ENCODE results near the gene PARM1.

Gene PARM1

GRCh38 chr4:74942251-74942917, 9.5 kb downstream of the PARM1 start:
- no peak for DNase-seq (ENCODE audit: low read depth in 3 of 3)

- DNase-seq (ENCODE audit: low read depth in 3 of 3), result no peak
Observed at GRCh38 chr4:74942918-74943253, 10.0 kb downstream of the PARM1 start.

- no peak for DNase-seq (ENCODE audit: low read depth in 3 of 3)
Observed at GRCh38 chr4:74944354-74944793, 11.5 kb downstream of the PARM1 start.

GRCh38 chr4:74946196-74946595, 13.3 kb downstream of the PARM1 start:
- DNase-seq (ENCODE audit: low read depth in 3 of 3), result no peak

DNA sequence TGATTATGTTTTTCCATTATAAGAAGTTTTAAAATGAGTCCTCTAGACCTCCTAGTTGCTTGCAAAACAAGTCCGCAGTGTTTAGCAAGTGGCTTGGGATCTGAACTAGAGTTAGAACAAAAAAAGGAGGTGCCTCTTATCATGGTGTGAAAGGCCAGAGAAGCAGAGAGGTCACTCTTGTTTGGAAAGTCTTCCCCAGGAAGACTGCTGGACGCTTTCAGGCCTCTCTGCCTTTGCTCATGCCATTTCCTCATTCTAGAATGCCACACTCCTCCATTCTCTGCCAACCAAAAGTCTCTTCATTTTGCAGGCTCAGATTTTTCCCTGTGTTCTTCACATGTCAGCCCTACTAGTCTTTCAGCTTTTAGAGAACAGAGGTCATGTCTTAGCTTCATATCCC, 14.9 kb downstream of the PARM1 start:
- DNase-seq (ENCODE audit: low read depth in 3 of 3), result no peak

GRCh38 chr4:74948236-74948635, 15.3 kb downstream of the PARM1 start:
- no peak for DNase-seq (ENCODE audit: low read depth in 3 of 3)

GRCh38 chr4:74950200-74950599, 17.3 kb downstream of the PARM1 start:
- DNase-seq (ENCODE audit: low read depth in 3 of 3), result no peak

- DNase-seq (ENCODE audit: low read depth in 3 of 3), result no peak
Observed at GRCh38 chr4:74950882-74951281, 18.0 kb downstream of the PARM1 start.

- DNase-seq (ENCODE audit: low read depth in 3 of 3), result no peak
Observed at GRCh38 chr4:74953647-74954046, 20.7 kb downstream of the PARM1 start.

- no peak for DNase-seq (ENCODE audit: low read depth in 3 of 3)
Observed at GRCh38 chr4:74958881-74959280, 26.0 kb downstream of the PARM1 start.

DNA sequence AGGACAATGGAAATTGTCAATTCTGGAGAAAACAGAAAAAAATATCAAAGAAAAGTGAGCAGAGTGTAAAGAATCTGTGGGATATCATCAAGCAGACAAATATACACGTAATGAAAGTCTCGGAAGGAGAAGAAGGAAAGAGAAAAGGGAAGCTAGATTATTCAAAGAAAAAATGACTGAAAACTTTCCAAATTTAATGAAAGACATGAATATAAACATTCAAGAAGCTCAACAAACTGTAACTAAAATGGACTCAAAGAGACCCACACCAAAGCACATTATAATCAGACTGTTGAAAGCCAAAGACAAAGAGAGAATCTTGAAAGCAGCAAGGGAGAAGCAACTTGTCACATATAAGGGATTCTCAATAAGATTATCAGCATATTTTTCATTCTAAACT, 28.3 kb downstream of the PARM1 start:
- no peak for DNase-seq (ENCODE audit: low read depth in 3 of 3)

GRCh38 chr4:74962584-74962983, 29.7 kb downstream of the PARM1 start:
- no peak for DNase-seq (ENCODE audit: low read depth in 3 of 3)

DNA sequence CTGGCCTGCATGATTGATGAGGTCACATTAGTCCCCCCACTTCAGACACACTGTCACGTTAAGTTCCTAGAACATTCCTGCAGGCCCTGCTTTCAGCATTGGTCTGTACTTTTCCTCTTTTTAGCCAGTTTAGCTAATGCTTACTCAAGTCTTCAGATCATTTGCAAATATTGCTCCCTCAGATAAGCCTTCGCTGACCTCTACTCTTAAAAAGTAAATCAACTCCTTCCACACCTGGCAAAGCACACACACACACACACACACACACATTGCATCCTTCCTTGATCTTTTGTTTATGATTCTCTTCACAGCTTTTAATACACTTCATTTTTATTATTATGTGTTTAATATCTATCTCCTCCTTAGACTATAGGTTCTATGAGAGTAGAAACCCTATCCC, 31.4 kb downstream of the PARM1 start:
- DNase-seq (ENCODE audit: low read depth in 3 of 3), result no peak

DNA sequence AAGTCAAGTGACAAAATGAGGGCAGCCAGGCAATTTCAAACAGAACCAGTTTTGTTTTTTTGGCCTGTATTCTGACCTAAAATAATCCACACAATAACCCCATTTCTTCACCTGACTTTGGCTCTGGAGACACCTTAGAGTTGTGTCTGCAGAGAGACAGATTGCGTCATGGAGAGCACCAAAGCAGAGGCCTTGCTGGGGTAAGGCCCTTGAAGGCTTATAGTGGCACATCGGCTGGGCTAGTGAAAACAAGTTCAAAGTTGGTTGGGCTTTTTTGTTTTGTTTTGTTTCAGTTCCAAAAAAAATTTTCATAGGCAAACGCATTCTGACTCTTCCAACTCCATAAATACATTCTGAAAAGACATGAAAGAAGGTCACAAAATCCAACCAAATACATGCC, 34.4 kb downstream of the PARM1 start:
- no peak for DNase-seq (ENCODE audit: low read depth in 3 of 3)

DNA sequence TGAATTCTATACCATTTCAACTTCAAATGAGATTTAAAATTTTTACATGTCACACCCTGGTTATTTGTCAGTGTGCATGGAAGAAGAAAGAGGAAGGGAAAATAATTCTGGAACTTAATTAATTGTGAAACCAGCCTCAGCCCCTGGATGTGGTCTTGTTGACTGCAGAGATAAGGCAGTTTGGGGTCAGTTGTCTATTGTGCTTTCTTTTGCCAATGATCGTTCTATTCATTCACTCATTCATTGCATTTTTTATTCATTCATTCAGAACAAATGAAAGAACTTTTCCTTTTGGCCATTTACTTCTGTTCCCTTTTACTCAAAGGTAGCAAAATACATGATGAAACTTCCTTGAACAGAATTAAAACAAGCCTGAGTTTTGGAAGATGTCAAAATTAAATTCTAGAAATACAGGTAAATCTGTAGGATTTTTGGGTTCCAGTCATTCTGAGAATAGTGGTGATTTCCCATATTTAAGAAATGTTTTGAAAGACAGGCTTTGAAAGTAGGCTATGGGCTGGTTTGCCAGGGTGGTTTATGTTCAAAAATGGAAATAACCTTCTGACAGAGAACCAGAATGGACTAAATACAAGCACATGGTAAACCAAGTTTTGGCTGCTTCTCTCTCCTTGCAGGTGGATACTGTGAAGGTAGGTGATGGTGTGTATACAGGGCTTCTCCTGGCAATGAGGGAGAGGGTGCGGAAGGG, 35.7 kb downstream of the PARM1 start:
- DNase-seq (ENCODE audit: low read depth in 3 of 3), result no peak

GRCh38 chr4:74969507-74970474, 36.9 kb downstream of the PARM1 start:
- no peak for DNase-seq (ENCODE audit: low read depth in 3 of 3)

DNA sequence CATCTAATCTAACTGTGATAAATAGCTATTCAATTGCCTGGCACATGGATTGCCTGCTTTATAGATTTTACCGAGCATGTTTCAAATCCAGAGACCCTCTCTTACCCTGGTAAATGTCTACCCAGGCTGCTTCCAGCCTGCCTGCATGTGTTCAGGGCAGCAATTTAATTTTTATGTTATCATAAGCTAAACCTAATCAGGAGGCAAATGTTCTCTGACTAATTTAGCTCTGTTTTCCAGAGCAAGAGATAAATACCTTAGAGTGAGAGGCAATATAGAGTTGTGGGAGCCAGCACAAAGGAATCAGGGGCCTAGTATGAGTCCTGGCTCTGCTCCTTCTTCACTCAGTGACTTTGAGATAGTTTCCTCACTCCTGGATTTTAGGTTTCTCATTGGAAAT, 37.7 kb downstream of the PARM1 start:
- no peak for DNase-seq (ENCODE audit: low read depth in 3 of 3)

GRCh38 chr4:74971862-74972261, 38.9 kb downstream of the PARM1 start:
- no peak for DNase-seq (ENCODE audit: low read depth in 3 of 3)

GRCh38 chr4:74975082-74975481, 42.2 kb downstream of the PARM1 start:
- DNase-seq (ENCODE audit: low read depth in 3 of 3), result no peak

DNA sequence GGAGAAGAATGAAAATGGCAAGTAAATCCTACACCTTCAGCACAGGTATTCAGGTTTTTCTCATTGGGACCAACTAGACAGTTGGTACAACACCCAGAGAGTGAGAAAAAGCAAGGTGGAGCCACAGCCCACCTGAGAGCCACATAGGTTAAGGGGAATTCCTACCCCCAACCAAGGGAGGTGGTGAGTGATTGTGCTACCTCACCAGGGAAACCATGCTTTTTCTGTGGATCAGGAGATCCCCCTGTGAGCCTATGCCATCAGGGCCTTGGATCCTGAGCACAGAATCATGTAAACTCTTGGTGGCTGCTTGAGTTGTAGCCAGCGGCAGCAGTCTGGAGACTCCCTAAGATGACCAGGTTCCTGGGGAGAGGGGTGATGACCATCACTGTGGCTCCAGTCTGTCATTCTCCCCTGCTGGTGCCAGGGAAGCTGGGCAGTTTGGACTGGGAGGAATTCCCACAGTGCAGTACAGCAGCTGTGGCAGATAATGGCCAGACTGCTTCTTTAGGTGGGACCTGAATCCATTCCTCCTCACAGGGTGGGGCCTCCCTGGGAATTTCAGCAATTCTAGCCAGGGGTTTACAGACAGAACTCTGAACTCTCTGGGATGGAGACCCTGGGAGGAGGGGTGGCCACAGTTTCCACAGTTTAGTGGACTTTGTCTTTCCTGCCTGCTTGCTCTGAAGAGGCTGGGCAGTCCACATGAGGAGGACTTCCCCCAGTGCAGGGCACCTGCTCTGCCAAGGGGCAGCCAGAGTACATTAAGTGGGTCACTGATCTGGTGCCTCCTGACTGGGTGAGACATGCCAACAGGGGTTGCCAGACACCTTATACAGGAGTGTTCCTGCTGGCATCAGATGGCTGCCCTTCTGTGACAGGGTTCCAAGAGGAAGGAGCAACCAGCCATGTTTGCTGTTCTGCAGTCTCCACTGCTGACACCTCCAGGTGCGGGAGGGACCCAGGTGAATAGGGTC, 43.2 kb downstream of the PARM1 start:
- DNase-seq (ENCODE audit: low read depth in 3 of 3), result no peak

- DNase-seq (ENCODE audit: low read depth in 3 of 3), result no peak
Observed at GRCh38 chr4:74982546-74983252, 49.8 kb downstream of the PARM1 start.
